ENCODE results near the gene CA12. TPM values are rescaled to one million over a fixed set of nuclear protein-coding genes. Genes with fewer than 3 reads are reported as not detected.

The CA12 gene
- total RNA-seq, 1 donor from 2014 or later, result 5.5 TPM

- no peak for DNase-seq (ENCODE audit: extremely low read depth, low read depth, low spot score)
Measured at GRCh38 chr15:63379492-63380150, 2.0 kb downstream of the CA12 start.

DNA sequence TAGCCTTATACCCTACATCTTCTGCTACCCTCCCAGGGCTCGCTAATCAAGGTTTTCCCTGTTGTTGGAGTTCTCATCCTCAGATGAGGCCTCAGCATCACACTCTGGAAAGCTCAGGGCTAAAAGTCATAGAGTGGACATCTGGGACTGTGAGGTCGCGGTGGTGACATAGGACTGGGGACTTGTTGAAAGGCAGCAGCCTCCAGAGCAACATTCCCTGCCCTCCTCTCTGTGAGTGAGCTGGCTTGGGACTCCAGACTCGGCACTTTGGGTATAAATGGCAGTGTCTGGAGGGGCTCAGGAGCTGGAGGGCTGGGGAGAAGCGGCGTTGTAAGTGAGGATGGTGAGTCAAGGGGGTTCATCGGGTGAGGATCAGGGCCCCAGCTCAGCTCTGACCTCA, 2.7 kb downstream of the CA12 start:
- DNase-seq (ENCODE audit: extremely low read depth, low read depth, low spot score), result no peak

- no peak for DNase-seq (ENCODE audit: extremely low read depth, low read depth, low spot score)
Measured at GRCh38 chr15:63374686-63375520, 6.7 kb downstream of the CA12 start.

GRCh38 chr15:63373866-63374548, 7.6 kb downstream of the CA12 start:
- no peak for DNase-seq (ENCODE audit: extremely low read depth, low read depth, low spot score)

DNA sequence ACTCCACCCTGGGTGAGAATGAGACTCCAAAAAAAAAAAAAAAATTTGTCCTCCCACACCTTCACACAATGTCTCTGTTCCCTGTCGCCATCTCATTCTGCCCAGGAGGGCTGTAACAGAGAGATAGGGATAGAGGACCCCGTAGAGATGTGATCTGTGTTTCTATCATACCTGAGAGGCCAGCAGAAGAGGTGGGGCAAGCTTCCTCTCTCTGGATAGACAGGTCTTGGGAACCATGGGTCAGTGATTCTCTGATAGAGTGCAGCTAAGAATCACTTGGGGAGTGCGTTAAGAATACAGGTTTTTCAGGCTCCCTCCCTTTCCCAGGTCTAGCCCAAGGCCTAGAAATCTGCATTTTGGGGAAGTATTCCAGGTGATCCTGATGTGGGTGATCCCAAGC, 8.3 kb downstream of the CA12 start:
- no peak for DNase-seq (ENCODE audit: extremely low read depth, low read depth, low spot score)

DNA sequence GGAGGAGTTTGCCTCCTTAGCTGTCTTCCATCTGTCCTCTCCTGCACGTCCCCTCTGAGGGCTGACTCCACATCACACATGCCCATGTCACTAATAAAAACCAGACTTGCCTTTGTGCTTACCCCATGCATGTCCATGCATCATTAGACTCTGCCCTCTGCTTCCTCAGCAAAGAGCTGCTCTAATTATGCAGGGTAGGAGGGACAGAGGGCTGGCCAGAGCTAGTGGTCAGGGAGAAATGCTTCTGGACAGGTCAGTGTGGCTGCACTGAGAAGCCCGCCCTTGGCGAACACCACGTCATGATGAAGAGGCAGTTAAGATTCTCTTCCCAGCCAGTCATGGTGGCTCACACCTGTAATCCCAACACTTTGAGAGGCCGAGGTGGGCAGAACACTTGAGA, 8.9 kb downstream of the CA12 start:
- no peak for DNase-seq (ENCODE audit: extremely low read depth, low read depth, low spot score)

DNA sequence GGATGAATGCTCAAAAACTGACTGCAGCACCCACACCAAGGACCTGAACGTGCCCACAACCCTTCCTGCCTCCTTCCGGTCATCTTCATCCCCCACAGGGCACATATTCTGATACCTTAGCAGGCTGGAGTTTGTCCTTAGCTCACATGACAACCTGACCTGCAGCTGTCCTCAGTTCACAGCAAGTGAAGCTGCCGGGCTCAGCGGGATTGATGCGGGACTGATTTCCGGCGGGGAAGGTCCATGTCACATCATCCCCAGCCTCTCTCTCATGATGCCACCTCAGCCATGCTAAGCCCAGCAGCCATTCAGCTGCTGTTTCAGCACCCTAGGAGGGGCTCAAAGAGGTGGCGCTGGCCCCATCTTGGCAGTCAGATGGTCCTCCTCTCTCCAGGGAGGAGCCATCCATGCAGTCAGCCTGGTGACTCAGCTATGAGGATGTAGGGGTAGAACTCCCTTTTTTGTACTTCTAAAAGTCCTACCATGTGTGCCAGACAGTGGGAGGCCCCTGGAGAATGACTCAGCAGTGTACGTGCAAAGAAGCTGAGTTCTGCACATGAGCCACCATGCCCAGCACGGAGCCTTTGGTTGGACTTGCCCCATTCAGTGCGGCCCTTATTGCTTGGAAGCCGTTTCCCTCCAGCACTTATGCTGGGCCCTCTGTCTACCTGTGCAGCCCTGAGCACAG, 9.5 kb downstream of the CA12 start:
- no peak for DNase-seq (ENCODE audit: extremely low read depth, low read depth, low spot score)

- DNase-seq (ENCODE audit: extremely low read depth, low read depth, low spot score), result no peak
Measured at GRCh38 chr15:63371297-63371918, 10.2 kb downstream of the CA12 start.

GRCh38 chr15:63370764-63371163, 10.9 kb downstream of the CA12 start:
- DNase-seq (ENCODE audit: extremely low read depth, low read depth, low spot score), result no peak

GRCh38 chr15:63369781-63370180, 11.9 kb downstream of the CA12 start:
- no peak for DNase-seq (ENCODE audit: extremely low read depth, low read depth, low spot score)

DNA sequence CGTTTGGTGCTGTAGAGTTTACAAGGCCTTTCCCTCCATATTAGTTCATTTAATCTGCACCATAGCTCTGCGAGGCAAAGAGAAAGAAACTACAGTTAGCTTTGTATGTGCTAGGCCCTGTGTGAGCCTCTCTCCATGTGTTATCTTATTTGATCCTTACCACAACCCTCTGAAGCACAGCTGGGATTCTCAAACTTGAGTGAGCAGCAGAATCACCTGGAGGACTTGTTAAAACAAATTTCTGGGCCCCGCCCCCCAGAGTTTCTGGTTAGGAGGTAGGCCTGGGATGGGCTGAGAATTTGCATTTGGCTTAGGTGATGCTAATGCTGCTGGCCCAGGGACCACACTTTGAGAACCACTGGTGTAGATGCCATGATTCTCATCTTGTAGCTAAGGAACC, 12.3 kb downstream of the CA12 start:
- no peak for DNase-seq (ENCODE audit: extremely low read depth, low read depth, low spot score)

DNA sequence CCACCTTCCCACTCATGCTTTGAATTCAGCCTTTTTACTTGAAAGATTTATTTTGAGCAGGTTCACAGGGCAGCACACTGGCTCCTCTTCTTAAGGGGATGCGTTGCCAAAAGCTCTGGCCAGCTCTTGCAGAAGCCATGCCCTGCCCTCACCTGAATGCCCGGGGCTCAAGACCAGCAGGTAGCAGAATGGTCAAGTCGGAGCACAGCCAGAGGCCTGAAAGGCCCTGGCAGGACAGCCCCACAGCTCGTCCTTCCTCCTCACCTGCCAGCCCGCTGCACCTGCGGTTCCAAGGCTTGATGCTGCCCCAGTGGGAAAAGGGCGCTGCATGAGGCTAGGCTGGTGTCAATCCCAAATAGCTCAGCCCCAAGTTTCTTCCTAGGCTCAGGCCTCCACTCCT, 13.1 kb downstream of the CA12 start:
- no peak for DNase-seq (ENCODE audit: extremely low read depth, low read depth, low spot score)

DNA sequence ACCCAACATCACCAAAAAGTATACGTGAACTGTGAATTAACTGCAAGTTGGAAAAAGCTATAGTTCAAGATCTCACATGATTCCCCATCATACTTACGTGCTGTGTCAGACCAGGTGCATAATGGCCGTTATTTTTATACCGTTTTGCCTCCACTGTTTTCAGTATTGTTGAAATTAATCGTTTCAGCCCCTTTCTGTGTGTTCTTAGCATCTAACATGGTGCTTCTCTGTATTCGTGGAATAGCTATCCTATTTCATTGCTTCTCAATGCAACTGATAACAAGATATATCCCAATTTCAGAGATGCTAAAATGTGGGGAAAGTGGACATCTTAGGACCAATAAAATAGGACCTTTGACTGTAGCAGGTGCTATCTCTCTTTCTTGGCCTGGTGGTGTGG, 13.7 kb downstream of the CA12 start:
- DNase-seq (ENCODE audit: extremely low read depth, low read depth, low spot score), result no peak

- DNase-seq (ENCODE audit: extremely low read depth, low read depth, low spot score), result no peak
Measured at GRCh38 chr15:63367390-63367789, 14.3 kb downstream of the CA12 start.

- no peak for DNase-seq (ENCODE audit: extremely low read depth, low read depth, low spot score)
Measured at GRCh38 chr15:63366451-63366850, 15.2 kb downstream of the CA12 start.

DNA sequence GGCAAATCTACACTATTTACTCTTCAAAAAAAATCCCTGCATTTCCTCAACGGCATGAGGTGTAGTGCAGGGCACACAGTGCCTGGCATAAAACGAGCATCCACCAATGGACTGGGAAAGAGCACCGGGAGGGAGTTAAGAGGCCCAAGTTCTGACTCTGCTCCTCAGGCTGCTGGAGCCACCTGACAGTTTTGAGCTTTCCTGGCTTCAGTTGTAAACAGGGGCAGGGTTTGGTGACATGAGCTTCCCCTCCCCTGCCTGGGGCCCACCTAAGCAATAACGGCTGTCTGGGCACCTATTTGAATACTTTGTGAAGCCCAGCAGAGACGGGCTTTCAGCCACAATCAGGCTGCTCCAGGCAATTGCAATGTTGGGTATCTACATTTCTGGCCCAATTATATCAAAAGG, 16.4 kb downstream of the CA12 start:
- DNase-seq (ENCODE audit: extremely low read depth, low read depth, low spot score), result no peak

- DNase-seq (ENCODE audit: extremely low read depth, low read depth, low spot score), result no peak
Measured at GRCh38 chr15:63364399-63365272, 17.0 kb downstream of the CA12 start.

DNA sequence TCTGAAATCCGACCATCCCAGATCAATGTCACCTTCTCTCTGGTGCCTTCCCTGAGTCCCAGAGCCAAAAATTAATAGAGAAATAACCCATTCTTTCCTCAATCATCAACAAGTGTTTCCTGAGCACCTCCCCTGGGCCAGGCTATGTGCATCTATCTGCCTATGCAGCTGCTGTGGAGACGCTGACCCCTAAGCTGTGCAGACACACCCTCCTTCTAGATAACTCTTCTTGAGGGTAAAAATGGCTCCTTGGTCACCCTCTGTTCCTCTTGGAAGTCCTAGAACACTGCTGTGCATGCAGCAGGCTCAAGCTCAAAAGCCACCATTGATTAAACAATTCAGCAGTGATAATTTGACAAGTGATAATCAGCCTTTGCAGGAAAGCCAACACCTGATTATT, 18.4 kb downstream of the CA12 start:
- DNase-seq (ENCODE audit: extremely low read depth, low read depth, low spot score), result no peak

DNA sequence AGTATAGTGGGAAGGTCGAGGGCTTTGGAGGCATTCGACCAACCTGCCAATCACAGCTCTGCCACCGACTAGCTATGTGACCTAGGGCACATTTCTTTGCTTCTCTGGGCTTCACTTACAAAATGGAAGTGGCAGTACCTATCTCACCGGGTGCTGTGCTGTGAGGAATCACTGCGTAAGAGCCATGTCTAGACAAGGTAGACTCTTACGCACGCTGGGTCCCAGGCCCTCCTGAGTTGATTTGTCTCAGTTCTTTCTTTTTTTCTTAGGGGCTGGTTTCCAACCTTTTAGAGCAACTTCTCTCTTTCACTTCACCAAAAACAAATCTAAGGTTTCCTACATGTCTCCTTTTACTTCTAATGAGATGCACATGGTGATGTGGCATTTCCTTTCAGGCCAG, 18.8 kb downstream of the CA12 start:
- DNase-seq (ENCODE audit: extremely low read depth, low read depth, low spot score), result no peak

DNA sequence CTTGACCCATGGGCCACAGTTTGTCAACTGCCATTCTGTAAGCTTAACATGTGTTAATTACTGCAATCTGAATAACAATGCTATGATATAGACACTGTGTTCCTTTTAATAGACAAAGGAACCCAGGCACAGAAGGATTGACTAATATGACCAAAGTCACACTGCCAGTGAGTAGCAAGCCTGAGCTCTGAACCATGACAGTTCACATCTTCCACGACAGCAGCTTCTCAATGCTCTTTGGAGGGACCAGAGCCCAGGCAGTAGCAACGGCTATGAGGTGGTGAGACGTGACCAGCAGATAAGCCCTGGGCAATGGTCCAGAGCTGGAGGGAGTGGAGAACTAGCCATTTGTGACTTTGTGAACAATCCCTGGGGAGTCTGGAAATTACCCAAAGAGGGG, 19.4 kb downstream of the CA12 start:
- DNase-seq (ENCODE audit: extremely low read depth, low read depth, low spot score), result no peak
